GM18520 (cell line): ENCODE results near the gene LDLRAP1.
"Not testable (repeated sequence)": the region's sequence is repeated elsewhere in the genome, so short reads cannot be mapped to it uniquely, and the experiment has no call there.

Experiments used
- ATAC-seq: cut with Tn5 transposase; IDR thresholded peaks from one replicate; pipeline ENCODE4 v1.9.1; 2021; ENCODE audit not compliant: unreplicated experiment

Gene LDLRAP1, protein sequence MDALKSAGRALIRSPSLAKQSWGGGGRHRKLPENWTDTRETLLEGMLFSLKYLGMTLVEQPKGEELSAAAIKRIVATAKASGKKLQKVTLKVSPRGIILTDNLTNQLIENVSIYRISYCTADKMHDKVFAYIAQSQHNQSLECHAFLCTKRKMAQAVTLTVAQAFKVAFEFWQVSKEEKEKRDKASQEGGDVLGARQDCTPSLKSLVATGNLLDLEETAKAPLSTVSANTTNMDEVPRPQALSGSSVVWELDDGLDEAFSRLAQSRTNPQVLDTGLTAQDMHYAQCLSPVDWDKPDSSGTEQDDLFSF

DNA sequence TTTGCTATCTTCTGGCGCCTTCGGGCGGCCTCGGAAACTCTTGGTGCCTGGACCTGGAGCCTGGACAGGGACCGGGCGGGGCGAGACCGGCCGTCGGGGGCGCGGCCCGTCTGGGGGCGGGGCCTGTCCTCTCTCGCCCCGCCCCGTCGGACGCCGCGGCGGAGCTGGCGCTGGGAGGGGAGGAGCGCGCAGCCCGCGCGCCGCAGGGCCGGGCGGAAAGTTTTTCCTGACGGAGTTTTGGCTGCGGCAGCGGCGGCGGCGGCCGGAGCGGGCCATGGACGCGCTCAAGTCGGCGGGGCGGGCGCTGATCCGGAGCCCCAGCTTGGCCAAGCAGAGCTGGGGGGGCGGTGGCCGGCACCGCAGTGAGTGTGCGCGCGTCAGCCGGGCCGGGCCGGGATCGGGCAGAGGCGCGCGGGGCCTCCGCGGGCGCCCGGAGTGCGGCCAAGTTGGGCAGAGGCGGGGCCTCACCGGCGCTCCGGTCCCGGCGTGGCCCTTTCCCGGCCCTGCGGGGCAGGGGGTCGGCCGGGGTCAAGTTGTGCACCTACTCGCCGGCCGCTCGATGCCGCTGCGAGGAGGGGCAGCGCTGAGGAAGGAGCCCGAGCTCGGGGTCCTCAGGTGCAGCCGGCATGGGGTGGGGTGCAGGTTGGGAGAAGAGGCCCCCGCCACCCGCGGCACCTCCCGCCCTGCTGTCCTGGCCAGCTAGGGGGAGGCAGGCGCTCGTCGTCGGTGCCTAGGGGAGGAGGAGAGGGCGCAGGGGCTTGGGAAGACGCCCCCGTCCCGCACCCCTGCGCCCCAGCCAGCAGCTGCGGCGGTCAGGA, at the start of gene LDLRAP1:
Gene LDLRAP1 (plus strand): TSS at position 182 of the 818 bp plus-strand sequence. CDS start 93 bp downstream, at position 275.
- no peak for ATAC-seq

DNA sequence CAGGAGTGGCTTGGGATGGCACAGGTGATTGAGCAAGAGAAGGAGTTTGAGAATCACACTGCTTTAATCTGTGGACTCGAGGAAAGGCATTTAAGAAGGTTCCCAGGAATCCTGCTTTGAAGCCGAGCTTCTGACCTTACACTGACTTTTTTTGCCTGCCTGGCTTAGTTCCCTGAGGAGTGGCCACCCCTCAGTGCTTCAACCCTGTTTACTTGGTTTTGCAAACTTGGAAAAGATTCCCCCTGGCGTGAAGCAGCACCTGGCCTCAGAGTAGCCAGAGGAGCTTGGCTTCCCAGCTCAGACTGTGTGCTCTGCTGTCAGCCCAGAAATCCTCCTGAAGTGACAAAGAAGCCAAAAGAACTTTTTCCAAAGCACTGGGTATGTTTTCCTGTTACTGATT, 48.5 kb upstream of the LDLRAP1 start:
- no peak for ATAC-seq

DNA sequence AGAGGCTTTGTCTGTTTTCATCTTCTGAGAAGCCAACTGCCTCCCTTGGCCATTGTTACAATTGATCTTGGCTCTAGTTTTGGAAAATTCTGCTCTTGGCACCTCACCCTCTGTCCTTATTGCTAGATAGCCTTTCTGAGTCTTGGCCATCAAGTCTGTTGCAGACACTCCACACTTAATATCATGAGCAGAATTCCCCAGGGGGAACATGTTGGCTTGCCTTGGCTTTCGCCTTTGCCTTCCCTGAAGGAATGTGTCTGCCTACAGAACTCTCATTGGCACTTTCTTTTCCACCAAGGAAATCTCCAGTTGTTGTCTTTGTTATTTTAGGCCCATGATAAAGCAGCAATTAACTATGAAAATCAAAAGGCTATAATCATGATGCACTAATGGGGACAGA, 42.7 kb upstream of the LDLRAP1 start:
- ATAC-seq: no peak

DNA sequence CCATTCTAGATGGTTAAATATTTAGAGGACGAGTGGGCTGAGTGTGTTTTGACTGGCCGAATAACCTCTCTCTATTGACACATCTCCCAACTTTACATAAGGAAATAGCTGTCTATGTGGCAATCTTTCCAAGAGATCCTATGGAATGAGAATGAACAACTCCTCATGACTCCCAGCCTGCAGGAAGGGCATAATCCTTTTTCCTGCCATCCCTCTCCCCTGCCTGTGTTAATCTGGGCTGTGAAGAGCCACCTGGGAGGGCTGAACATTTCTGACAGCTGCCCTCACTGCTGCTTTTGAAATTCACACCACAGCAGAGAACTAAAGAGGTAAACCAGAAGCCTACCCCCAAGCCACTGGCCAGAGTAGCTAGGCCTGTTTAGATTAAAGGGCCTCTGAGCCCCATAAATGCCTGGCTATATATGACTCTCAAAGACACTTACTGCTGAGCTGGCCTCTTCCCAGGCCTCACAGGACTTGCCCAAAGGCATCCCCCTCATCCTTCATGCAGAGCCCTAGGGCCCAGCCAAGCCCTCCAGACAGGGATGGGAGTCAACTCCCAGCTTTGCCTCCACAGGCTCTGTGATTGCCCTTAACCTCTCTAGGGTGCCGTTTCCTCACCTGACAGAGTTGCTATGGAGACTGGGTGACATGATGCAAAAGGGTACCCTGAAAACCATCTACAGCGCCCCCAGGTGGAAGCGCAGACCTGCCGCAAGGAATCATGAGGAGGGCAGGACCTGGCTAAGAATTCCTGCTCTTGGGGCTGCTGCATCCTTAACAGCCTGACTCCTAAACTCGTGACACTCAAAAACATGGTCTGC, 42.0 kb upstream of the LDLRAP1 start:
- ATAC-seq: no peak

DNA sequence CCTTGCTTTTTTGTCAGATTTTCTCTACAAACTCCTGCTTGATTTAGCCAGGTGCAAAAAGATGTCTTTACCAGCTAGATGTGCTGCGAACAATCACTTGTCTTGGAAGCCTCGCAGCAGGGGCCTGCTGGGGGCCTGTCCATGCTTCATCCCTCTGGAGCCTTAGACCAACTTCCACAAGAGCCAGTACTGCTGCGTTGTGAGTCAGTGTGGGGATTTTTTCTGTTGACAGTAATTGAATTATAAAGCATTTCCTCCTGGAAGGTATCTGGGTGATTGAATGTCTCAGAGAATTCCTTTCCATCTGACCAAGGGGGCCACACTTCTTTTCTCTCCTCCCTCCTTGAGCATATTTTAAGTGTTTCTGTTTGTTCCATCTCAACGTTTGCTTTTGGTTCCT, 40.4 kb upstream of the LDLRAP1 start:
- no peak for ATAC-seq

DNA sequence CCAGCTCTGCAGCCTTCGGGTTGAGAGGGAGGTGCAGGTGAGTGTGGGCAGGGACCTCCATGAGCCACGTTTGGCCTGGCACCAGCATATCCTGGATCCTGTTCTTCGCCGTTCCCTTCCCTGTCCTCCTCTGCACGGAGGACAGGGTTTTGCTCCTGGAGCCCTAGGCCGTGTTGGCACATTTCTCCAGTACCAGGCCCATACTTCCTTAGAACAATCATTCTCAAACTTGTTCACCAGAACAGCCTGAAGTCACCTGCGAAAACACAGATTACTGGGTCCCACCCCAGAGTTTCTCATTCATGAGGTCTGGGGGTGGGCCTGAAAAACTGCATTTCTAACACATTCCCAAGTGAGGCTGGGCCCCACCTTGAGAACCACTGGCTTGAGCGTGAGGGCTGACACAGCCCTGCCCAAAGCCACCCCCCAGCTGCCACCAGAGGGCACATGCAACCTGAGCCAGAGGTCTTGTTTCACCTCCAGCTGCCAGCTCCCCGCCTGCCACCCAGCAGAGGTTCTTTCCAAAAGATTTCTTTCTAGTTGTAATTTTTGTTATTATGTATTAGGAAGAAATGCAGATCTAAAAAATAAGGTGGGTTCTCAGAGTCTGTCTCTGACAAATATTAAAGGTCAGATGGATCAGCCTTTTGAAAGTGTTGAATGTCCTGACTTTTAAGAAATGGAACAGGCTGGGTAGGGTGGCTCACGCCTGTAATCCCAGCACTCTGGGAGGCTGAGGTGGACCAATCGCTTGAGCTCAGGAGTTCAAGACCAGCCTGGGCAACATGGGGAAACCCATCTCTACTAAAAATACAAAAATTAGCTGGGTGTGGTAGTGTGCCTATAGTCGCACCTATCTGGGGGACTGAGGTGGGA, 39.6 kb upstream of the LDLRAP1 start:
- no peak for ATAC-seq

DNA sequence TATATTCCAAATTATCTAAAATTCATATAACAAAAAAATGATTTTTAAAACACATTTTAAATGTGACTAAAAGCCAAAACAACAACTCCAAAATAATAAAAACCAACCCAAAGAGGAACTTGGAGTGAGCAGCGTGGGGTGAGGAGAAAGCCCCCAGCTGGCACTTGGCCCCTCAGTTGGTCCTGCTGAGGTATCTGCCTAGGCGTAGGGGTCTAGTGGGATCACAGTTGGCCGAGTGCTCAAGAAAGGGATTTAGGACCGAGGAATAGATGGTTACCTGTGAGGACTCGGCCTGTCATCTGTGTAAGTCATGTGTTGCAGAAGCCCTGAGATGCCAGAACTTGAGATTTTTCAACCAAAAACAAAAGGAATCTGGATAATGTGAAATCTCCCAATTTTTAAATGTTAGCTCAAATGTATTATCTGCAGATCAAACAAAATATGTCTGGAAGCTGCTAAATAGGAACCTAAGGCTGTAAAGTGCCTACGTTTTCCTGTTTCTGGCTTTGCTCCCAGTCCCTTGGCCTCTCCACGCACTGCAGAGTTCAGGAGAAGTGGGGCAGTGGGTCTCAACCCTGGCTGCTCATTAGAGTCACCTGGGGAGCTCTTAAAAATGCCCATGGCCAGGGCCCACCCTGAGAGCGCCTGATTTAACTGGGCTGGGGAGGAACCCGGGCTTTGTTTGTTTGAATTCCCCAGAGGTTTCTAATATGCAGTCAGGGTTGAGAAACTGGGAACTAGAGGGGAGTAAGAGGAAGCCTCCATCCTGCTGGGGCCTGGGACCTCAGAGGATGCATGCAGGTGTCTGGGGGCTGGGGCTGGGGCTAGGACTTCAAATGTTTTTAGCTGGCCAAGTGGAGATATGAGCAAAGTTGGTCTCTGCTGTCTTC, 38.5 kb upstream of the LDLRAP1 start:
- no peak for ATAC-seq

DNA sequence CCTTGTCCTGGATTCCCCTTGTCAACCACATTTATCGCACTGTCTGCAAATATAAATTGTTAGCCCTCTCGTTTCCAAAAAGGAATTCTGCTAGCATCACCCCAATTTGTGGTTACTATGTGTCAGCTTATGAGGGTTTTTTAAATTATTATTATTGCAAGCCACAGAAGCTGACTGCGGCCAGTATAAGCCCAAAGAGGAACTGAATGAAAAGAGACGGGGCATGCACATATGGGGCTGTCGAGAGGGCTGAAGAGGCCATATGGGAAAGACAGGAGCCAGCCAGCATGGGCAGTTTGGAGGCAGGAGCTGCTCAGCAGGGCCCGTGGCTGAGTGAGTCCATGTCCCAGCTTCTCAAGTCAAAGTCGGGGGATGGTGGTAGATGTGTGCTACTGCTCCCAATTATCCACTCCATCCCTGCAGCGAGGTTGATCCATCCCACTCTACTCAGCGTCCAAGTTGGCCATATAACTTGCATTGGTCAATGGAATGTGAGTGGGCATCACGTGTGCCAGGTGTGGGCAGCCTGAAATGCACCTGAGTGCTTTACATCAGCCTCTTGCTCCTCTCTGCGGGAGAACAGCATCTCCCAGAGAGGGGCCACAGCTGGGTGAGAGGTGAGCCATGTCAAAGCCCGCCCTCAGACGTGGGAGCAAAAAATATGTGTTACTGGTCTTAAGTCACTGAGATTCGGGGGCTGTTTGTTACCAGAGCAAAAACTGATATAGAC, 37.6 kb upstream of the LDLRAP1 start:
- no peak for ATAC-seq

DNA sequence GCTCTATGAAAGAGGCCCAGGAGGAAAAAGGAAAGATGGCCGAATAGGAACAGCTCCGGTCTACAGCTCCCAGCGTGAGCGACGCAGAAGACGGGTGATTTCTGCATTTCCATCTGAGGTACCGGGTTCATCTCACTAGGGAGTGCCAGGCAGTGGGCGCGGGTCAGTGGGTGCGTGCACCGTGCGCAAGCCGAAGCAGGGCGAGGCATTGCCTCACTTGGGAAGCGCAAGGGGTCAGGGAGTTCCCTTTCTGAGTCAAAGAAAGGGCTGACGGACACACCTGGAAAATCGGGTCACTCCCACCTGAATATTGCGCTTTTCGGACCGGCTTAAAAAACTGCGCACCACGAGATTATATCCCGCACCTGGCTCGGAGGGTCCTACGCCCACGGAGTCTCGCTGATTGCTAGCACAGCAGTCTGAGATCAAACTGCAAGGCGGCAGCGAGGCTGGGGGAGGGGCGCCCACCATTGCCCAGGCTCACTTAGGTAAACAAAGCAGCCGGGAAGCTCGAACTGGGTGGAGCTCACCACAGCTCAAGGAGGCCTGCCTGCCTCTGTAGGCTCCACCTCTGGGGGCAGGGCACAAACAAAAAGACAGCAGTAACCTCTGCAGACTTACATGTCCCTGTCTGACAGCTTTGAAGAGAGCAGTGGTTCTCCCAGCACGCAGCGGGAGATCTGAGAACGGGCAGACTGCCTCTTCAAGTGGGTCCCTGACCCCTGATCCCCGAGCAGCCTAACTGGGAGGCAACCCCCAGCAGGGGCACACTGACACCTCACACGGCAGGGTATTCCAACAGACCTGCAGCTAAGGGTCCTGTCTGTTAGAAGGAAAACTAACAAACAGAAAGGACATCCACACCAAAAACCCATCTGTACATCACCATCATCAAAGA, 36.6 kb upstream of the LDLRAP1 start:
- not testable (repeated sequence) for ATAC-seq

DNA sequence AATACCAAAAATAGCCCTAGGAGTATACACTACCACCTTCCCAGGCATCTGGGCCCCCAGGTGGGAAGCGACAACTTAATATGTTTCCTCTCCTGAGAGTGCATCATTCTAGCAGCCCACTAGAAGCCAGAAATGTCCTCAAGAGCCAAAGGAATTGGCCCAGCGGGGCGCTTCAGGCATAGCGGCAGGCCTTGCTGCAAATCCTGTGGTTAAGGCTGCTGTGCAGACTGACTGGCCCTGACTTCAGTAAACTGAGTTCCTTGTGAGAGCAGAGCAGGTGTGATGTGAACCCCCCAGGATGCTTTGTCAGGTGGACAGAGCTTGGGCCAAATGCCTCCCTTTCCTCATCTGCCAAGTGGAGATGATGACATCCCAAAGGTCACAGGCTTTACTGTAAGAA, 29.7 kb upstream of the LDLRAP1 start:
- ATAC-seq: no peak

DNA sequence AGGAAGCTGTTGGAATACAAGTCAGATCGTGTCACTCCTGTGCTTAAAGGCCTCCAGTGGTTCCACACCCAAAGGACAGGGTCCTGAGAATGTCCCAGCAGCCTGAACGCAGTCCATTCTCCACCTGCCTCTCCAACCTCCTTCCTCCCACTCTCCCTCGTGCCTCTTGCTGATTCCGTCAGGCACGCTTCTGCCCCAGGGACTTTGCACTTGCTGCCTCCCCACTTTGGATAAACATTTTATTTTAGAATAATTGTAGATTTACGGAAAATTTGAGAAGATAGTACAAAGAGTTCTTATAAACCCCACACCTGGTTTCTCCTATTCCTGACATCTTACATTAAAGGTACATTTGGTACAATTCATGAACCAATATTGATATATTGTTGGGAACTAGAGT, 28.4 kb upstream of the LDLRAP1 start:
- ATAC-seq: no peak

DNA sequence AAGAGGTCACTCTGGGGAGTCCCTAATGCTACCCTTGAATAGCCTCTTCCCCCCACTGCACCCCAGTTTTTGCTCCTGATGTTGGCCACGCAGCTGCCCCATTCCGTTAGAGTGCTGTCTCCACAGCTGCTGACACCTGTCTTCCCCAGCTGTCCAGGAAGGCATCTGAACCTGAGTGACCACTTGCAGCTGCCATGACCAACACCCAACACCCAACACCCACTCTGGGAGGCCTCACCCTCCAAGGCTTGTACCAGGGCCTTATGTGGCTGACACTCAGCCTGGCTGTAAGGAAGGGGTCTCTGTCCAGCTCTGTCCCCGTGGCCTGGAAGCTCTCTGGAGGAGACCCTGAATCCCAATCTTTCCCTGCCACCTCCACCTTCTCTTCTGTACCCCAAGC, 26.7 kb upstream of the LDLRAP1 start:
- no peak for ATAC-seq

DNA sequence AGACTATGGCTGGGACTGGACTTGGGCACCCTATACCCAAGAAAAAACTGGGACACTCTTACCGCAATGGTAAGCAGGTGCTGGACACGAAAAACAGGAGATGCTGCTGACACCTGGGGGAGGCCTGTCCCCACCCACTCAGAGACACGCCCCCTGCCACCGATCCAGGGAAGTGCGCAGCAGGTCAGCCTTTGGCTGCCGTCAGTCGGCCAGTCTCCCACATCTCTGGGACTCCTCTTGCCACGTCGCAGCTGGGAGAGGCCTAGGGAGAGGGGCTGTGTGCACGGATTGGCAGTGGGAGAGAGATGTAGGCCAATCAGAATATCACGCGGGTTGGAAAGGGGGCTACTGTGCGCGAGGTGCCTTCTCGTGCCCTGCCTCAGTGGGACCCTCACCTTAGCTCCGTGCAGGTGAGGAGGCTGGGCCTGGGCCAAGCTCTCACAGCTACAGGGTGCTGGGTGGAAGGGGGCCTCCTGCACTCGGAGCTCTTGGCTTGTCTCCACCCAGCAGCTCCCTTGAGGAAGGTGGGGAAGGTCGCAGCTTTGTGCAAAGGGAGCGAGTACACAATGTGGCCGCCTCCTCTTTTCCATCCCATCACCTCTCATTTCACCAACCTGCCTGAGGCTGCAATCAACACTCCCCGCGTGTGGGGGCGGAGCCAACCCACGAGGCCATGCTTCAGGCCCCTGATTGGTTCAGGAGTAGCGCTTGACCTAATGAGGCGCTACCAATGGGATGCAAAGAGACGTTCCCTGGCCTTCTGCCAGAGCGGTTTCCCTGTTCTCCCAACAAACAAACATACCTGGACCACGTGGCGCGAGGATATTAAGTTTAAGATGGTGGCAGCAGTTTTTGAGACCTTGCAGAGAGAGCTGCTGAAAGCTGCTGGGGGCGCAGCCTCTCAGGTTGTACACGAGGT, 25.7 kb upstream of the LDLRAP1 start:
- no peak for ATAC-seq

DNA sequence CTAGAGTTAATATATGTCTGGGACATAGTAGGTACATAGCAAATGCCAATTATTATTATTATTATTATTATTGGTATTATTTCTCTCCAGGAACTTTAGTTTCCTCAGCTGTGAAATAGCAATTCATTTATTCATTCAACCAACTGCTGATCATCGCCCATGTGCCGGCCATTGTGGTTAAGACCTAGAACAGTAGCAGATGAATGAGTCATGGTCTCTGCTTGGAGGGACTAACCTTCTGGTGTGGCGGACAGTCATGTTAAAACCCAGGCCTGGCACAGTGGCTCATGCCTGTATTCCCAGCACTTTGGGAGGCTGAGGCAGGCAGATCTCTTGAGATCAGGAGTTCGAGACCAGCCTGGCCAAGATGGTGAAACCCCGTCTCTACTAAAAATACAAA, 23.8 kb upstream of the LDLRAP1 start:
- no peak for ATAC-seq

DNA sequence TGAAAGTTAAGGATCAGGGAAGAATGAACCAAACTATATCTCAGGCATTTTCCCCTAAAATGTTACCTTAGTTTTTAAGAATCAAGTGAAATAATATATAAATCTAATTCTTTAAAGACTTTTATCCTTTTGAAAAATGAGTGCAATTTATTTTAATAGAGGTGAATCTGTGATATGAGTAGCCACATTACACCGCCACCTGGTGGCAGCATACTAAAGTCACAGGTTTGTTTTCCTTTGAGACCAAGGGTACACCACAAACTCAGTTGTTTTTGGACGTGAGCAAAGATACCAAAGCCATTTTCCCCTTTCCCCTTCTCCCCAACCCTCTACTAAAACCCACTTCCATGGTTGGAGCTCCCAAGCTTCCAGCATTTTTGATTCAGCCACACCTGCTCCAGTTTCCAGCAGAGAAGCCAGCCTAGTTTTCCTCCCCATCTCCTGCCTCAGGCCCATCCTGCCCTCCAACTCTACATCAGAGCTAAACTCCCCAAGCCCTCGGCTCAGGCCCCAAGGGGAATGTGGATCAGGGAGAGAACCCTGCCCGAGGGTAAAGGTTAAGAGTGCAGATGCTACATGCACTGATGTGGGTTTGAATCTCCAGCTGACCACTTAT, 22.9 kb upstream of the LDLRAP1 start:
- ATAC-seq: no peak

DNA sequence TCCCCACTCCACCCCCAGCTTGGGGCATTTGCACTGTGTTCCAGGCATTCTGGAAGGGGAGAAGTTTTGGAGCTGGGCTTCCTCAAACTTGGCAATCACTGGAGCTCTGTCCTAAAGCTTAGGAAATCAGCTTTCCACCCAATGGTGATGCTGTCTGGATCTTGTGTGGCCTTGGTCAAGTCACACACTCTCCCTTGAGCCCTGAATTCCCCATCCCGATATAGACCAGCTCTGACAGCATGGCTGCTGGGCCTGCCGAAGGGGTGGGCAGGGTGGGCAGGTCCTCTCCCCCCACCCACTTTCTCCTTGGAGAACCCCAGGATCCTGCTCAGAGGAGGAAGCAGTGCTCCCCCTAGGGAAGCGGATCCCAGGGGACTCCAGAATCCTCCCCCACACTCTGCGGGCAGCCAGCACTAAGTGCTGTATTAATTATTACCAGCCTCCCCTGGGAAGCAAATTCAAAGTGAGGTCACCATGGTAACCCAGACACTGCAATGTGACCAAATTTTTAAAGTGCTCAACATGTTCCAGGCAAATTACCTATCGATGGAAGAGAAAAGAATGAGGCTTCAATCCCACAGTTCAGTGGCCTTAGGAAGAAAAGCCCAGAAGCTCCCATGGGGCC, 21.3 kb upstream of the LDLRAP1 start:
- ATAC-seq: no peak
